ENCODE results near the gene C1QTNF9B.
"Not testable (repeated sequence)": the region's sequence is repeated elsewhere in the genome, so short reads cannot be mapped to it uniquely, and the experiment has no call there.

The C1QTNF9B gene

DNA sequence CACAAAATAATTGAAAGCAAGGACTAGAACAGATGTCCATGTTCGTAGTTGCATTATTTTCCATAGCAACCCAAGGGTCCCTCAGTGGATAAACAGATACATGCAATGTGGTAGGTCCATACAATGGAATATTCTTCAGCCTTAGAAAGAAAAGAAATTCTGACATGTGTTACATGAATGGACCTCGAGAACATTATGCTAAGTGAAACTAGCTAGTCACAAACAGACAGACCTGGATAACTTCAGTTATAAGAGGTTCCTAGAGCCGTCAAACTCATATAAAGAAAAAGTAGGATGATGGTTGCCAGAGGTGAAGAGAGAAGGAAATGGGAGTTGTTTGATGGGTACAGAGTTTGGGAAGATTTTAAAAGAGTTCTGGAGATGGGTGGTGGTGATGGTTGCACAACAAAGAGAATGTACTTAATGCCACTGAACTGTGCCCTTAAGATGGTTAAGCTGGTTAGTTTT, at the start of gene C1QTNF9B:
Gene C1QTNF9B, minus strand, starts transcription at position 51 of the 468 bp plus-strand sequence.
- DNase-seq (ENCODE audit: low read depth in 2 of 3, low spot score in 1 of 3), result not testable (repeated sequence)

DNA sequence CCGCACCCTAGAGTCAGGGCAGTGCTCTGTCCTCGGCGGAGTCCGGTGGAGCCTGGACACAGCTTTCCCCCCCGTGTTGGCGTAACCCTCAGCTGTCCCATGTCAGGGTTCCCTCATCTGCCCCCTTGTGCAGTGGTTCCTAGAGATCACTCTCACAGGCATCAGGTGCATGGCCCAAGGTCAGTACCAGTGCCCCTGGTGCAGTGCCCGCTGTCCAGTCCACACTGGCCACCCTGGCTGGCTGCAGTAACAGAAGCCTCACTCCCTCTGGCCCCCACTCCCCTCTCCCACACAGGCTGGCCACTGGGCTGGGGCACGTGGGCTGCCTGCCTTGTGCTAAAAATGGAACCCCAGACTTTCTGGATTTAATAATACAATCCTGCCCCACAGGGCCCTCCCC, 49.6 kb upstream of the C1QTNF9B start:
- no peak for DNase-seq (ENCODE audit: low read depth in 2 of 3, low spot score in 1 of 3)

DNA sequence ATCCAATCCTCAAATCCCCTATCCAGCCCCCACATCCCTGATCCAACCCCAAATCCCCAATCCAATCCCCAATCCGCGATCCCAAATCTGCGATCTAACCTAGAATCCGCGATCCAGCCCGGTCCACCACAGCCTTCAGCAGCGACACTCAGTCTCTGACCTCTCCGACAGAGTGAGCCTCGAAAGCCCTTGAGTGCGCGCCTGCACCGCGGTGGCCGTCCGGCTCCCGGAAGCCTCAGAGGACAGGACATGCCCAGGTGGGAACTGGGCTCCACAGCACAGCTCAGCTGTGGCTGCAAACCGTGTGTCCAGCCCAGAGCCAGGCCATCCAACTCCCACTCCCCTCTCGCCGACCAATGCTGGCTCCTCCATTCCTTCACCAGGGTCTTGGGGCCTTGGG, 48.8 kb upstream of the C1QTNF9B start:
- DNase-seq (ENCODE audit: low read depth in 2 of 3, low spot score in 1 of 3), result no peak

DNA sequence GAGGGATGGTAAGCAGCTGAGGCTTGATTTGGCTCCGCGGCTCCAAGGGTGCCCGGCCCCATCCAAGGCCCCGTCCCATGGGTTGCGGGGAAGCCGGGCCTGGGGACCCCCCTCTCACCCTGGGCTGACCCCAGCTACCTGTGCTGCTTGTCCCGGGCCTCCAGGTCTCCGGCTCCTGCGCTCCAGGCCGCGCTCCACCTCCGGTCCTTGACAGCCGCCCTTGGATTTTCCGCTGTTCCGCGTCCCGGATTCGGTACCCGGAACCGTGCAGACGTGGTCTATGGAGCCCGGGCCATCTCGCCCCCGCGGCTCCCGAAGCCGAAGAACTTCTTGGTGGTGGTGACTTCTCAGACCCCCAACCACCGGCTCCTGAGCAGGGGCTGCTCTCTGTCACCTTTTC, 48.3 kb upstream of the C1QTNF9B start:
- no peak for DNase-seq (ENCODE audit: low read depth in 2 of 3, low spot score in 1 of 3)

DNA sequence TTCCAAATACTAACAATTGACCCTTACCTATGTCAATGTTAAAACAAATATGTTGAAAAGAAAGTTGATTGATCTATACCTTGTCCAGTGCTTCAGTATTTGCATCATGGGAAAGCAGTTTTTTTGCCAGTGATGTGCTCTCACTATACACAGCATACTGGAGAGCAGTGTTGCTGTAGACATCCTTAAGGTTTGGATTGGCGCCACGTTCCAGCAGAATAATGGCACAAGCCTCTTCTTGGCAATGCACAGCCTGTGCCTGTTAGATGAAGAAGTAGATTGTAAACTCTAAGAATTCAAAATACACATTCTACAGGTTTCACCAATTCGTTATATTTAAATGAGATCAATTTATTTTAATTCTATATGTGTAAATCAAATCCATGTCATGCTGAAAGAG, 43.9 kb upstream of the C1QTNF9B start:
- DNase-seq (ENCODE audit: low read depth in 2 of 3, low spot score in 1 of 3), result no peak

DNA sequence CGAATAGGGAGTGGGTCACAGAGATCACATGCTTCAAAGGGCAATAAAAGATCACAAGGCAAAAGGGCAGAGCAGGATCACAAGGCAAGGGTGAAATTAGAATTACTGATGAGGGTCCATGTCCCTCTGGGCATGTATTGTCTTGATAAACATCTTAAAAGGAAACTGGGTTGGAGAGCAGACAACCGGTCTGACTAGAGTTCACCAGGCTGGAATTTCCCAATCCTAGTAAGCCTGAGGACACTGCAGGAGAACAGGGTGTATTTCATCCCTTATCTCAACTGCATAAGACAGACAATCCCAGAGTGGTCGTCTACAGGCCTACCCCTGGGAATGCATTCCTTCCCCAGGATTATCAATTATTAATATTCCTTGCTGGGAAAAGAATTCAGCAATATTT, 42.4 kb upstream of the C1QTNF9B start:
- not testable (repeated sequence) for DNase-seq (ENCODE audit: low read depth in 2 of 3, low spot score in 1 of 3)

DNA sequence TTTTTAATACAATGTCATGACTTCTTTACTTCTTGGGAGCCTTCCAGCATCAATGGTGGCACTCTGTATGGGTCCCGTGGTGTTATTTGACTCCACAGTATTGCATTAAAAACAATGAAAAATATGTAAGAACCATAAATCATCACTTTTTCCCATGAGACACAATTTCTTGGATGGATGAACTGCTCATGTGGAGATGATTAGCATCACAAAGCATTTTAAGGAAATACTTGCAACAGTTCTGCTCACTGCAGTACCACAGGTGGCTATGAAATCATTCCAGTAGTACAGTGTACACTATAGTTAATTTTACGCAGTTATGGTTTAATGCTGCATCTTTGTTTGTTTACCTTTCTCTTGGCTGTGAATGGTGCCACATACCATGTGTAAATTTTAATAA, 37.2 kb upstream of the C1QTNF9B start:
- DNase-seq (ENCODE audit: low read depth in 2 of 3, low spot score in 1 of 3), result no peak

DNA sequence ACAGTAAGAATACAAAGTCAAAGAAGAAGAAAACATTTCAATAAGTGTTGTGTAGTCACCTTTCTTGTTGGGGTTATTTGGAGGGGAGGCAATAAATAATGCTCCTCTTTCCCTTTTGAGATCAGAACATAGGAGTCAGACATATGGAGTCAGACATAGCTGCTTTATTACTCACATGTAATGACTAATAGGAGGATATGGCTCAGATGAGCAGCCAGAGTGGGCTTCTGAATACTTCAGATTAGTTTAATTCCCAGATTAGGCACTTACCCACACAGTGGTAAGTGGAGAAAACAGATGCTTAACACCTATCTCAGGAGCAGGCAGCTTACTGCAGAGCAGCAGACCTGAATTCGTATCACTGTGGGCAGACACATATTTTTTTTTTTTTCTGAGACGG, 31.7 kb upstream of the C1QTNF9B start:
- DNase-seq (ENCODE audit: low read depth in 2 of 3, low spot score in 1 of 3), result no peak

DNA sequence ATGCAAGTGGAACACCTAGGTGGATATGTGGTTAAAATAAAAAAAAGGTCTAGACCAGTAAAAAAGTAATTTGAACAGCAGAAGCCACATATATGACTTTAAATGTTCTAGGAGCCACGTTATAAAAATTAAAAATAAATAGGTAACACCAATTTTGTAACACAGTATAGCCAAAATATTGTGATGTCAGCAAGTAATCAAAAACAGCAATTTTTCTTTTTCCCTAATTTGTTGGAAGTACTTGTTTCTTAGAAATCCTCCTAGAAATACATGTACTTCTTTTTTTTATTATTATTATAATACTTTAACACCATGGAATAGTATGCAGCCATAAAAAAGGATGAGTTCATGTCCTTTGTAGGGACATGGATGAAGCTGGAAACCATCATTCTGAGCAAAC, 25.7 kb upstream of the C1QTNF9B start:
- no peak for DNase-seq (ENCODE audit: low read depth in 2 of 3, low spot score in 1 of 3)

DNA sequence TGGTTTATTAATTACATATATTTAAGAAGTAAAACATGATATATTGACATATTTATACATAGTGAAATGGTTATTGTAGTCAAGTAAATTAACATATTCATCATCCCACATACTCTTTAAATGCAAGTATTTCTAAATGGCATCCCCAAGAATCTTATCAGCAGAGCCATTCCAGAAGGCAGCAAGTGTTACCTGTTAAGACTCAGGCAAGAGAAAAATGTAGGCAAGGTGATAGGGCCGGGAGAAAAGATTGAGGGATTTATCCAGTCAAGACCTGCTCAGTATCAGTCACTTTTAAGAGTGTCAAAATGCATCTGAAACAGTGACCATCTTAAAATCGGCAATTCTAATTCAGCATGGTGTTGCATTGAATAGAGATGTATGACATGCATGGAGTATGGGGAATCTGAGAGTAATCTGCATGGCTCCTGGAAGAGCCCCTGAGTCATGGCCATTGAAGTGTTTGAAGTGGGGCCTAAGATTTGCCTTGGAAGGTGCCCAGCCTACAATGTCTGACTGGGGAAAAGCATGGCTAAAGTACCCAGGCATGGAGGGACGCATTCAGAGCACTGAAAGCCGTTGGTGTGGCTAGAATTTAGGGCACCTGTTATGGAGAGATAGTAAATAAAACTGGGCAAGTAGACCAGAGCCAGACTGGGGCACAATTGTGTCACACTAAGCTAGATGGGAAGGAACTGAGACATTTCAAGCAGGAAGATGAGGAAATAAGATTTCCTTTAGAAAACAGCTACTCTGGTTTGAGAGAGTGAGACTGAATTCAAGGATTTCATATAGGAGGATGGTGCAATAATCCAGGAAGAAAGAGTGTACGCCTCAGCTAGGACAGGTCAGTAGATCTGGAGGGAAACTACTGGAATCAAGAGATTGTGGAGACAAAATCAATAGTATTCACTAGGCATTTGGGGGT, 25.0 kb upstream of the C1QTNF9B start:
- DNase-seq (ENCODE audit: low read depth in 2 of 3, low spot score in 1 of 3), result no peak

DNA sequence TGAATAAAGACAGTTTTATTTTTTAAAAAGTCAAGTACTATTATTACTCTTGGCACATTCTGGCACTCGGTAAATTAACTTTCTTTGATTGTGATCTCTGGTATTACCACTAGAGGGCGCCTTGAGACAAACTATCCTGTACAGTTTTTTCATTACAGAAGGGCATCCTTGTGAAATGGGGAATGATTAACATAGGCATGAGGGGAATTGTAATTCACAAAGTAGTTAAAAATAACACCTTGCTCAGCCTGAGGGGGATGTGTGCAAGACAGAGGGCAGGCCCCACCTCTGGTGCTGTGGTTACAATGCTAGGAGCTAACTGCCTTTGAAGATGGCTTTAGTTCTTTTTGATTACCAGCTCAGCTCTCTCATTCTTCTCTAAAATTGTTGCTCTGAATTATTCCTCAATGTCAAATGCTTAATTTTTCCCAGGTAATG, 24.2 kb upstream of the C1QTNF9B start:
- peak in 1 of 3 donors; percentile 53 for DNase-seq (ENCODE audit: low read depth in 2 of 3, low spot score in 1 of 3)

DNA sequence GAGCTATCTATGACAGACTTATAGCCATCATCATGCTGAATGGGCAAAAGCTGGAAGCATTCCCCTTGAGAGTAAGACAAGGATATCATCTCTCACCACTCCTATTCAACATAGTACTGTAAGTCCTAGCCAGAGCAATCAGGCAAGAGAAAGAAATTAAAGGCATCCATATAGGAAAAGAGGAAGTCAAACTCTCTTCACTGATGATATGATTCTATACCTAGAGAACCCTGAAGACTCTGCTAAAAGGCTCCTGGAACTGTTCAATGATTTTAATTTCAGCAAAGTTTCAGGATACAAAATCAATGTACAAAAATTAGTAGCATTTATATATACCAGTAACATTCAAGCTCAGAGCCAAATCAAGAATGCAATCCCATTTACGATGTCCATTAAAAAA, 21.7 kb upstream of the C1QTNF9B start:
- no peak for DNase-seq (ENCODE audit: low read depth in 2 of 3, low spot score in 1 of 3)

DNA sequence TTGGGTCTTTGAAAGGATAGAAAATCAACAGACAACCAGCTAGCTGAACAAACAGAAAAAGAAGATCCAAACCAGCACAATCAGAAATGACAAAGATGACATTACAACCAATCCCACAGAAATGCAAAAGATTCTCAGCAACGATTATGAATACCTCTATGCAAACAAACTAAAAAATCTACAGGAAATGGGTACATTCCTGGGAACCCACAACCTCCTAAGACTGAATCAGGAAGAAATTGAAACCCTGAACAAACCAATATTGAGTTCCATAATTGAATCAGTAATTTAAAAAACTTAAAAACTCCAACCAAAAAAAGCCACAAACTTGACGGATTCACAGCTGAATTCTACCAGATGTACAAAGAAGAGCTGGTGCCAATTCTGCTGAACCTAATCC, 20.9 kb upstream of the C1QTNF9B start:
- DNase-seq (ENCODE audit: low read depth in 2 of 3, low spot score in 1 of 3), result no peak

DNA sequence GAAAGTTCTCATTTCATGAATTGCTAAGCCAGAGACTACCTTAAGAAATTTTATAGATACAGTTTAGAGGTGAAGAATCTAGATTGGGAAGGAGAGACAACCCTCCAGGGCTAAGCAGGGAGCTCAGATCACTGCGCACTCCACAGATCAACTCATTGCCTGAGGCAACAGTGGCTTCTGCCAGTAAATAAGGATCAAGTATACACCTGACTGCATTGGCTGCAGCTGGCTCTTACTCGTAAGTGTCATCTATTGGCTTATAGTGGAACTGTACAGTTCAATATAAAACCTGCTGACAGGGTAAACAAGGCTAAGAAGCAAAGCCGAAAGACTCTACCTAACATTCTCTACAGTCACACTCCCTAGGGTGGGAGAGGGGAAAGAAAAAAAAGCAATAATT, 18.0 kb upstream of the C1QTNF9B start:
- DNase-seq (ENCODE audit: low read depth in 2 of 3, low spot score in 1 of 3), result no peak

DNA sequence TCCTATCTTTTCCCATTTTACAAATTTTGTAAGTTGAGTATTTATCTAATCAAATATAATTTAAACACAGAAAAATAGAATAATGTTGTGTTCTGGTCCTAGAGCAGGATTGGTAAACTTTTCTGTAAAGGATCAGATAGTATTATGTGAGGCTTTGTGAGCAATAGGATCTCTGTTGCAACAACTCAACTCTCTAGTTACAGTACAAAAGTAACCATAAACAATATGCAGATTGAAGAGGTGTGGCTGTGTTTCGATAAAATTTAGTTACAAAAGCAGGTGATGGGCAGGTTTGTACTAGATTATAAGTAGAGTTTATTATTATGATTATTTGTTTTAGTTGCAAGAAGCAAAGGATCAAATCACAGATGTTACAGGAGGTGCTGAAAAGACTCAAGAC, 15.2 kb upstream of the C1QTNF9B start:
- no peak for DNase-seq (ENCODE audit: low read depth in 2 of 3, low spot score in 1 of 3)

DNA sequence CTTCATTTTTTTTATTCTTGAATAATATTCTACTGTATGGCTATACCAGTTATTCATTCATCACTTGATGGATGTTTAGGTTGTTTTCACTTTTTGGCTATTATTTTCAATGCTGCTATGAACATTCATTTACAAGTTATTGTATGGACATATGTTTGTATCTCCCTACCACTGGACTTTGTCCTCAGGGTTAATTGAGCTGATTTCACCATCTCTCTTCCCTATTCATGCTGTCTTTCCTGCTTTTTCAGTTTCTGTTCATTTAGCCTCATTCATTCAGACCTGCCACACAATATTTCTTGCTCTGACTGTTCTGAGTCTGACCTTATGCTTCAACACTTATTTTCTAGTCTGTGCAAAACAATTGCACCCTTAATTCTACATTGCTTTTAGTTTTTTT, 12.3 kb upstream of the C1QTNF9B start:
- DNase-seq (ENCODE audit: low read depth in 2 of 3, low spot score in 1 of 3), result no peak

DNA sequence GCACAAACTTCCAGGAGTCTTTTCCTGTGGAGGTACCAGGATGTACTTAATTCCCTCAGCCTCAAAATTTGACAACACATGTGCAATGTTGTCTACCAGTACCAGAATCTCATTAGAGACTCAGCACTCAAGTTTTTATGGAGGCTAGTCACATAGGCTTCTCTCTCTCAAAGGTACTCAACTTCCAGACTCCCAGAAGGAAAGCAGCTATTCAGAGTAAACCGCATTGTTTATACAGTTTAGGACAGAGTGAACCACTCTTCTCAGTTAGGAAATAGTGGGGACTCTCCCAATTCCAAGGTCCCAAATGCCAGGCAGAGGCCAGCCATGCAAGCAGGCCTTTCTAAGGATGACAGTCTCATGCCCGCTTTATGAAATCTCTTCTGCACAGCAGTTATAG, 8.5 kb upstream of the C1QTNF9B start:
- no peak for DNase-seq (ENCODE audit: low read depth in 2 of 3, low spot score in 1 of 3)

DNA sequence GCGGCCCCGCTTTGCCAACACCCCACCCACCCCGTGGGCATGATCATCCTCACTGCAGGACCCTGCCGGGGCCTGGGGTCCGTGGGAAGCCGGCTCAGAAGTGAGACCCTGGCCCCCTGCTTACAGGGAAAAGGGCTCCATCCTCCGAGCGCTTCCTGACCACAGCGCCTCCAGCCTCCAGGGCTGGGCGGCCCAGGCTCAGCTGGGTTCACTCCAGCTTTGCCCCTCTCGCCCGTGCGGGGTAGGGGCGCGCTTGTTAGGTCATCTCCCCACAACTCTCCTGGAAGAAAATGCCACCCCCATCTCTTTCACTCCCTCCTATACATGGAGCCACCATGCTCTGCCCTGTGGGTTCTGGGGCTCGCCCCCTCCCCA, 6.6 kb upstream of the C1QTNF9B start:
- no peak for DNase-seq (ENCODE audit: low read depth in 2 of 3, low spot score in 1 of 3)

DNA sequence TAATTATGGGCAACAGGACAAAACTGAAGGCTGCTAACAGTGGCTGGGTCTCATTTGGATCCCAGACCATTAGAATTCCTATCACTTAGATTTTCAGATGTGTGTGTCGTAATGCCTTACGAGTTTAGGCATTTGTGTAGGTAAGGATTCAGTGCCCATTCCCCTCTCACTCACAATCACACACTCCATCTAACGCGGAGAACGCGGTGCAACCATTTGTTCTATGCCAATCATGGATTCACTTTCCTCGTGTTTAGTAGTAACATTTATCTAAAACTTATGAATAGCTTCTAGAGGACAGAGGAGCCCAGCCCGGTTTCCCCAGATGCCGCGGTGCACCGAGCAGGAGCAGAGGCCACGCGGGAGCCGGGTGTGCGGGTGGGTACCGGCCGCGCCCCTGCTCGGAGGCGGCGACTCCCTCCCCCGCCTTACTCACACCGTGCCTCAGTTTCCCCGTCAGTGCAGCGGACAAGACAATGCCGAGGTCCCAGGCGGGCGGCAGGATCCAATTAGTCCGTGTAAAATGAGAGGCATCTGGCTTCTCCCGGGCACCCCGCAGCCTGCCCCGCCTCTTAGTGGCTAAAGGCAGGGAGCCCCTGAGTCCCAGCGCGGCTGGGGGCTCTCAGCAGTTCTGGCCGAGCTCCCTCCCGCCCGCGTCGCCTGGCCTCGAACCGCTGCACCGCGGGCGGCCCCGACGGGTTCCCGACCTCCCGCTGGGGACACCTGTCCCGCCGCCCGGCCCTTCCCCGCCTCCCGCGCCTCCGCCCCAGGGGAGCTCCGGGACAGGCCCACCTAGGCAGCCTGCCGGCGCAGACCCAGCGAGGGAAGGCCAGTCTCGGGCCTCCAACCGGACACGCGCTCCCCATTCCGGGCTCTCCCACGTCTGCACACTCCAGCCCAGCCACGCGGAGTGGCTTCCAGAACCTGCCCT, 5.9 kb upstream of the C1QTNF9B start:
- no peak for DNase-seq (ENCODE audit: low read depth in 2 of 3, low spot score in 1 of 3)

DNA sequence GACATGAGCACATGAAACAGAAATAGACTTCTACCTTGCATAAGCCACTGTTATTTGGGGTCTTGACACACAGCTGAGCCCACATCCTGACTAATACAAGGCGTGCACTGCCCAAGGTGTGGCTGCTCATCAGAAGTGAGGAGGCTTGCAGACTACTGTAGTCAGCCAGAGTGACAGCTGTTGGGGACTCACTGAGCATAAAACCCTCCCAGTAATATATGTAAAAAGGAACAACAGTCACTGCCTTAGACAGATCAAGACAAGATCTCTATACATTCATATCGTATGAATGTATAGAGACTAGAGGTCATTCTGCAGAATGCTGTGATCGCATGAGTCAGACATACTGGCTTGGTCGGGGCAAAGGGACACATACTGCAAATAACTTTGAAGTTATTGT, 4.1 kb upstream of the C1QTNF9B start:
- DNase-seq (ENCODE audit: low read depth in 2 of 3, low spot score in 1 of 3), result no peak

DNA sequence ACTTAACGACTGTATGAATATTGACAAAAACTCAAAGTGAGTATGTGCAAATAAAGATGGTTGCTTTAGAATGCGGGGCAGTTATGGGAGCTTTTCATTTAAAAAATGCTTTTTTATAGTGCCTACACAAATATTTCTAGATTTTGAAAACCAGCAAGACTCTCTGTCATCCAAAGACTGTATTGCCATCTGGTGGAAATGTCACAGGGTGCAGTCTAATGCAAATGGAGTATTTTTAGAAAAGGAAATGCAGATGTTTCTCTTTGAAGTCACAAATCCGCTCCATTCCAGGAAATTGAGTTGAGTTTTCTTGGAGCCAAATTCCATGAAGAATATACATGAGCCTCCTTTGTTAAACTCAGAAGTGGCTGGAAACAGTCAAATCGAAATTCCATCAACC, 2.3 kb upstream of the C1QTNF9B start:
- peak in 2 of 3 donors; percentile 17 to 18 for DNase-seq (ENCODE audit: low read depth in 2 of 3, low spot score in 1 of 3)

DNA sequence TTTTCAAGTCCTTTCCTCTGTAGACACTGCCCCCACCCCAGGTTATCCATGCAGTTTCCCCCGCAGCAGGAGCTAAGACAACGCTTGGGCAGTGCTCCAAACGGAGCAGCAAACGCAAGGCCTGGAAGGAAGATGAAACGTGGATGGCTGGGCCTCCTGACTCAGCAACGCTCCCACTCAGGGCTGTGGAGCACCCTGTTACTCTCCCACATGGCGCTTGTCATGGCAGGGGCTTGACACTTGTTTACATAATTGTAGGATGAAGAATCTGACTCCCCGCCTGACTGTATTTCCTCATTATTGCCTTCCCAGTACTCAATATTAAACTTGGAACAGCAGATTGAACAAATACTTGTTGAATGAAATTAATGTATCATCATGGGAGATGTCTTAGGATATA, 799 bp upstream of the C1QTNF9B start:
- DNase-seq (ENCODE audit: low read depth in 2 of 3, low spot score in 1 of 3), result no peak
